D721Med (cell line): ENCODE measurements around the gene ODF2.
"Not testable (repeated sequence)": the region's sequence is repeated elsewhere in the genome, so short reads cannot be mapped to it uniquely, and the experiment has no call there.

ENCODE experiments used
- DNase-seq: peaks from one replicate; pipeline ENCODE4 v3.0.0; 2011; ENCODE audit warnings: low spot score; ENCODE audit not compliant: insufficient read length
- FAIRE-seq: peaks from 2 replicates; lab custom pipeline; 2011; peaks lifted over from hg19 to GRCh38; lab: Jason Lieb, UNC
- TF ChIP-seq, protein P1 (sequence below): IDR thresholded peaks from 2 replicates; pipeline ENCODE4 v1.5.1; 2012; ENCODE audit warnings: mild to moderate bottlenecking, control low read depth; ENCODE audit not compliant: insufficient read depth; ENCODE audit errors: missing control alignments

ODF2 gene

DNA sequence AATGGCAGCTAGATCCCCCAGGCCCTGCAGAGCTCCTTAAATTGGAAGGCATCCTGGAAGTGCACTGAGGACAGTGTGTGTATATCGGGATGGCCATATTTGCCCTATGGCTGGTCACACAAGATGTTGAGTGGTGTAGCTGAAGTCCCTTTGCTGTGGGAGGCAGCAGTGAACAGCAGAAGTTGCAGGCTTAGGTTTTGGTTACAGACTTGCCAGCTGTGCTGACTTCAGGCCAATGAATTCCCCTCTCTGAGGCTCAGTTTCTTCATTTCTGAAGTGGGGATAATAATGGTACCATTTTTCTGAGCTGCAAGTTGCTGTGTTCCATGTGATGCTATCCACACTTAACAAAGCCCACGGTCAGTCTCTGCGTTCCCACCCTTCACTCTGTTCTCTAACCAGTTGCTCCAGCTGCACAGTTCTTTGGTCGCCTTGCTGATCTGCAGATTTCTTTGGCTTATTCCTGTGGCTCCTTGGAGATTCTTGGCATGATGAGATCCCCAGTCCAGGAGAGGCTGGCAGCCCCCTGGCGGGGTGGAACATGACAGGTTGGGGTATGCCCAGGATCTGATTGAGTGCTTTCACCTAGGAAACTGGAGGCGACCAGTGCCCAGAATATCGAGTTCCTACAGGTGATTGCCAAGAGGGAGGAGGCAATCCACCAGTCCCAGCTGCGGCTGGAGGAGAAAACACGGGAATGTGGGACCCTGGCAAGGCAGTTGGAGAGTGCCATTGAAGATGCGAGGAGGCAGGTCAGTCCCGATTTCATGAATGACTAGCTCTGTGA lies 42.2 kb downstream of the ODF2 start:
- no peak for FAIRE-seq

DNA sequence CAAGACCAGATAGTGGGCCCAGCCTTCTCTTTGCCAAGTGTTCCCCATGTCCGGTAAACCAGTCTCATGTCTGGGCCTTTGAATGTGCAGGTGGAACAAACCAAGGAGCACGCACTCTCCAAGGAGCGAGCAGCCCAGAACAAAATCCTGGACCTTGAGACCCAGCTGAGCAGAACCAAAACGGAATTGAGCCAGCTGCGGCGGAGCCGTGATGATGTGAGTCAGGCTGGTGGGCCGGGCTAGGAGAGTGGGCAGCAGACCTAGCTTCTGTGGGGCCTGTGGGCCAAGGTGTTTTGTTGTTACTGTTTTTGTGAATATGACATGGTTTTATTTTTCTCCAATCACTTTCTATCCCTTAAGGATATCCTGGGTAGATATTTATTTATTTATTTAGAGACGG lies 43.1 kb downstream of the ODF2 start:
- DNase-seq (no peak), FAIRE-seq (no peak)
- TF ChIP-seq, protein P1, sequence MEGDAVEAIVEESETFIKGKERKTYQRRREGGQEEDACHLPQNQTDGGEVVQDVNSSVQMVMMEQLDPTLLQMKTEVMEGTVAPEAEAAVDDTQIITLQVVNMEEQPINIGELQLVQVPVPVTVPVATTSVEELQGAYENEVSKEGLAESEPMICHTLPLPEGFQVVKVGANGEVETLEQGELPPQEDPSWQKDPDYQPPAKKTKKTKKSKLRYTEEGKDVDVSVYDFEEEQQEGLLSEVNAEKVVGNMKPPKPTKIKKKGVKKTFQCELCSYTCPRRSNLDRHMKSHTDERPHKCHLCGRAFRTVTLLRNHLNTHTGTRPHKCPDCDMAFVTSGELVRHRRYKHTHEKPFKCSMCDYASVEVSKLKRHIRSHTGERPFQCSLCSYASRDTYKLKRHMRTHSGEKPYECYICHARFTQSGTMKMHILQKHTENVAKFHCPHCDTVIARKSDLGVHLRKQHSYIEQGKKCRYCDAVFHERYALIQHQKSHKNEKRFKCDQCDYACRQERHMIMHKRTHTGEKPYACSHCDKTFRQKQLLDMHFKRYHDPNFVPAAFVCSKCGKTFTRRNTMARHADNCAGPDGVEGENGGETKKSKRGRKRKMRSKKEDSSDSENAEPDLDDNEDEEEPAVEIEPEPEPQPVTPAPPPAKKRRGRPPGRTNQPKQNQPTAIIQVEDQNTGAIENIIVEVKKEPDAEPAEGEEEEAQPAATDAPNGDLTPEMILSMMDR, result no peak

More for the DNA sequence above, 42.2 kb downstream of the ODF2 start:
- DNase-seq, result no peak
- TF ChIP-seq, protein P1, result no peak

- FAIRE-seq (no peak), DNase-seq (no peak)
- TF ChIP-seq, protein P1, result no peak
Observed at GRCh38 chr9:128499920-128500319, 44.1 kb downstream of the ODF2 start.

- DNase-seq, FAIRE-seq: not testable (repeated sequence)
Observed at GRCh38 chr9:128503415-128503825, 47.6 kb downstream of the ODF2 start.

- FAIRE-seq (no peak), DNase-seq (no peak)
- TF ChIP-seq, protein P1, result no peak
Observed at GRCh38 chr9:128503870-128504269, 48.1 kb downstream of the ODF2 start.

GRCh38 chr9:128504485-128505413 lies 48.9 kb downstream of the ODF2 start, which contains the start of gene GLE1:
TSS of gene GLE1 (plus strand) at chr9:128504719. CDS start at chr9:128504806, 87 bp downstream.
- peak; percentile 97 for DNase-seq
- no peak for FAIRE-seq
- TF ChIP-seq, protein P1, result no peak

- TF ChIP-seq, protein P1, result no peak
- FAIRE-seq (no peak), DNase-seq (no peak)
Observed at GRCh38 chr9:128505414-128505765, 49.6 kb downstream of the ODF2 start.

DNA sequence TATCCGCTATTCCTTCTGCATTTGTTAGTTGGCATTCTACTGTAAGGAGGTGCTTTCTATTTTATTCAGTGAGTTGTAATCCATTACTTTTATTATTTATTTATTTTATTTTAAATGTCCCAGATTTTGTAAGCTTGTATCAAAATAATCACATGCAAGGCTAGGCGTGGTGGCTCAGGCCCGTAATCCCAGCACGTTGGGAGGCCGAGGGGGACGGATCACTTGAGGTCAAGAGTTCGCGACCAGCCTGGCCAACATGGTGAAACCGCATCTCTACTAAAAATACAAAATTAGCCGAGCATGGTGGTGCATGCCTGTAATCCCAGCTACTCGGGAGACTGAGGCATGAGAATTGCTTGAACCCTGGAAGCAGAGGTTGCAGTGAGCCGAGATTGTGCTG lies 50.1 kb downstream of the ODF2 start:
- DNase-seq, FAIRE-seq: not testable (repeated sequence)
